Subcutaneous adipose tissue (tissue), 4 donors: ENCODE measurements around the gene EEFSEC. TPM values are rescaled to one million over a fixed set of nuclear protein-coding genes. Genes with fewer than 3 reads are reported as not detected.

Experiments
- CTCF ChIP-seq: fragments of 450-650 bp; IDR thresholded peaks from one replicate; pipeline ENCODE4 v1.5.1; 2016; ENCODE audit warnings: low read depth, mild to moderate bottlenecking, control low read depth, antibody characterized with exemption, moderate library complexity
- total RNA-seq, 4 donors: library from RNA; depleted of rRNA; stranded (reverse); fragments of >200 nt; gene quantifications; one replicate each; pipeline ENCODE4 v1.1.0, GENCODE V29; 2016

EEFSEC gene
- total RNA-seq, 4 donors from 2014 or later: 13.7 to 26.9 (median 17.4) TPM

GRCh38 chr3:128439226-128439625 is 285.9 kb downstream of the EEFSEC start:
- TF ChIP-seq CTCF: no peak

GRCh38 chr3:128442070-128442469 is 288.8 kb downstream of the EEFSEC start:
- TF ChIP-seq CTCF: no peak

- no peak for TF ChIP-seq CTCF
Observed at GRCh38 chr3:128442949-128443348, 289.7 kb downstream of the EEFSEC start.

- TF ChIP-seq CTCF: no peak
Observed at GRCh38 chr3:128443771-128444170, 290.5 kb downstream of the EEFSEC start.

GRCh38 chr3:128445357-128445756 is 292.1 kb downstream of the EEFSEC start:
- no peak for TF ChIP-seq CTCF

GRCh38 chr3:128446821-128447220 is 293.5 kb downstream of the EEFSEC start:
- TF ChIP-seq CTCF: no peak

GRCh38 chr3:128447561-128448013 is 294.3 kb downstream of the EEFSEC start:
- TF ChIP-seq CTCF: no peak
